ENCODE measurements around the gene ZC3H13. TPM values are rescaled to one million over a fixed set of nuclear protein-coding genes. Genes with fewer than 3 reads are reported as not detected.
A peak's percentile ranks its signal among the peaks of the same experiment; 100 is the strongest.

The ZC3H13 gene
- total RNA-seq, 2 donors from 2014 or later = 58.1 to 62.4 TPM

DNA sequence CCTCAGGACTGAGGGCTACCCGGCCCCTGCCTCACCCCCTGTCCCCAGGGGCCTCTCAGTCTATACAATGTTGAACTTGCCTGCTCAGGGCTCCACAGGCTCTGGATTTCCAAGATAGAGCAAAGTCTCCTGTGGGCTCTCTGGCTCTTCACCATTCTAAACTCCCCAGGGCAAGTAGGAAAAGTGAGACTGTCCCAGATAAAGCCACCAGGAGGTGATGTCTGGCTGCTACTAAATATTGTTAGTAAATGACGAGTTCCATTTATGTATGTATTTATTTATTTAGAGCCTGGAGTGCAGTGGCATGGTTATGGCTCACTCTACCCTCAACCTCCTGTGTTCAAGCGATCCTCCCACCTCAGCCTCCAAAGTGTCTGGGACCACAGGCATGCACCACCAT, 127.4 kb downstream of the ZC3H13 start:
- H3K4me3 ChIP-seq (ENCODE audit: low read length) = no peak overlapping the region
- no peaks in the 10 kb centered on the region for H3K36me3 ChIP-seq (ENCODE audit: control insufficient read depth, insufficient read depth, low read length)
- WGBS, 2 experiments (ENCODE audit: insufficient coverage in 1 of 2, insufficient read length in 1 of 2) = 92 to 100% methylated on average over 1 to 3 of the region's 3 CpGs
- no peak overlapping the region for H3K27ac ChIP-seq (ENCODE audit: low read depth, low read length)
- TF ChIP-seq, protein P1, sequence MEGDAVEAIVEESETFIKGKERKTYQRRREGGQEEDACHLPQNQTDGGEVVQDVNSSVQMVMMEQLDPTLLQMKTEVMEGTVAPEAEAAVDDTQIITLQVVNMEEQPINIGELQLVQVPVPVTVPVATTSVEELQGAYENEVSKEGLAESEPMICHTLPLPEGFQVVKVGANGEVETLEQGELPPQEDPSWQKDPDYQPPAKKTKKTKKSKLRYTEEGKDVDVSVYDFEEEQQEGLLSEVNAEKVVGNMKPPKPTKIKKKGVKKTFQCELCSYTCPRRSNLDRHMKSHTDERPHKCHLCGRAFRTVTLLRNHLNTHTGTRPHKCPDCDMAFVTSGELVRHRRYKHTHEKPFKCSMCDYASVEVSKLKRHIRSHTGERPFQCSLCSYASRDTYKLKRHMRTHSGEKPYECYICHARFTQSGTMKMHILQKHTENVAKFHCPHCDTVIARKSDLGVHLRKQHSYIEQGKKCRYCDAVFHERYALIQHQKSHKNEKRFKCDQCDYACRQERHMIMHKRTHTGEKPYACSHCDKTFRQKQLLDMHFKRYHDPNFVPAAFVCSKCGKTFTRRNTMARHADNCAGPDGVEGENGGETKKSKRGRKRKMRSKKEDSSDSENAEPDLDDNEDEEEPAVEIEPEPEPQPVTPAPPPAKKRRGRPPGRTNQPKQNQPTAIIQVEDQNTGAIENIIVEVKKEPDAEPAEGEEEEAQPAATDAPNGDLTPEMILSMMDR (conservative IDR thresholded peaks at IDR 0.05) = peak; percentile 58
- H3K9me3 ChIP-seq (ENCODE audit: control insufficient read depth, low read length) = no peaks in the 10 kb centered on the region
- Mint-ChIP-seq H3K27me3 (ENCODE audit: insufficient read depth) (no peaks in the 10 kb centered on the region), H3K9me3 (no peaks in the 10 kb centered on the region), H3K4me3 (no peak overlapping the region), H3K27ac (no peak overlapping the region), H3K36me3 (ENCODE audit: low read depth) (no peaks in the 10 kb centered on the region), H3K4me1 (peaks cover 5% of the 10 kb centered on the region)
- H3K27me3 ChIP-seq (ENCODE audit: control insufficient read depth, insufficient read depth, low read length, poor library complexity, severe bottlenecking) = no peaks in the 10 kb centered on the region
- H3K4me1 ChIP-seq (ENCODE audit: control insufficient read depth, insufficient read depth, low read length) = no peaks in the 10 kb centered on the region
- H3K9ac ChIP-seq (ENCODE audit: extremely low read depth, low read length, poor library complexity, severe bottlenecking) = no peak overlapping the region
- DNase-seq = no peak

- no peaks in the 10 kb centered on the region for H3K36me3 ChIP-seq (ENCODE audit: control insufficient read depth, insufficient read depth, low read length)
- no peaks in the 10 kb centered on the region for H3K9me3 ChIP-seq (ENCODE audit: control insufficient read depth, low read length)
- Mint-ChIP-seq H3K4me3 (no peak overlapping the region), H3K36me3 (ENCODE audit: low read depth) (no peaks in the 10 kb centered on the region), H3K9me3 (no peaks in the 10 kb centered on the region), H3K27ac (no peak overlapping the region), H3K4me1 (peaks cover 5% of the 10 kb centered on the region), H3K27me3 (ENCODE audit: insufficient read depth) (no peaks in the 10 kb centered on the region)
- H3K4me1 ChIP-seq (ENCODE audit: control insufficient read depth, insufficient read depth, low read length) = no peaks in the 10 kb centered on the region
- DNase-seq = no peak
- H3K9ac ChIP-seq (ENCODE audit: extremely low read depth, low read length, poor library complexity, severe bottlenecking) = no peak overlapping the region
- H3K27ac ChIP-seq (ENCODE audit: low read depth, low read length) = no peak overlapping the region
- 100% methylated on average over 1 of the region's 1 CpG for WGBS, 2 experiments (ENCODE audit: insufficient coverage in 1 of 2, insufficient read length in 1 of 2)
- H3K4me3 ChIP-seq (ENCODE audit: low read length) = no peak overlapping the region
- TF ChIP-seq, protein P1 (conservative IDR thresholded peaks at IDR 0.05) = no peak
- no peaks in the 10 kb centered on the region for H3K27me3 ChIP-seq (ENCODE audit: control insufficient read depth, insufficient read depth, low read length, poor library complexity, severe bottlenecking)
Observed at GRCh38 chr13:45921162-45921736, 131.3 kb downstream of the ZC3H13 start.

GRCh38 chr13:45918597-45918996, 133.9 kb downstream of the ZC3H13 start:
- Histone ChIP-seq H3K4me1 (ENCODE audit: control insufficient read depth, insufficient read depth, low read length) (no peaks in the 10 kb centered on the region), H3K9ac (ENCODE audit: extremely low read depth, low read length, poor library complexity, severe bottlenecking) (no peak overlapping the region), H3K27ac (ENCODE audit: low read depth, low read length) (no peak overlapping the region), H3K36me3 (ENCODE audit: control insufficient read depth, insufficient read depth, low read length) (no peaks in the 10 kb centered on the region), H3K27me3 (ENCODE audit: control insufficient read depth, insufficient read depth, low read length, poor library complexity, severe bottlenecking) (no peaks in the 10 kb centered on the region), H3K9me3 (ENCODE audit: control insufficient read depth, low read length) (no peaks in the 10 kb centered on the region), H3K4me3 (ENCODE audit: low read length) (no peak overlapping the region)
- no peaks in the 10 kb centered on the region for H3K36me3 Mint-ChIP-seq (ENCODE audit: low read depth)
- H3K4me1 Mint-ChIP-seq = peaks cover 4% of the 10 kb centered on the region
- no peak for DNase-seq
- TF ChIP-seq, protein P1 (conservative IDR thresholded peaks at IDR 0.05) = no peak
- no peaks in the 10 kb centered on the region for H3K9me3 Mint-ChIP-seq
- H3K27me3 Mint-ChIP-seq (ENCODE audit: insufficient read depth) = no peaks in the 10 kb centered on the region
- no peak overlapping the region for H3K27ac Mint-ChIP-seq
- 88 to 95% methylated on average over 3 of the region's 3 CpGs for WGBS, 2 experiments (ENCODE audit: insufficient coverage in 1 of 2, insufficient read length in 1 of 2)
- no peak overlapping the region for H3K4me3 Mint-ChIP-seq
